NCI-H187 treated with DMSO at 0.1 percent for 48 hours (cell line): ENCODE results near the gene F11.
"Not testable (repeated sequence)": the region's sequence is repeated elsewhere in the genome, so short reads cannot be mapped to it uniquely, and the experiment has no call there.

Source experiments
- DNase-seq: peaks from one replicate; lab custom pipeline; 2025; lab: John Stamatoyannopoulos, UW

Gene F11

DNA sequence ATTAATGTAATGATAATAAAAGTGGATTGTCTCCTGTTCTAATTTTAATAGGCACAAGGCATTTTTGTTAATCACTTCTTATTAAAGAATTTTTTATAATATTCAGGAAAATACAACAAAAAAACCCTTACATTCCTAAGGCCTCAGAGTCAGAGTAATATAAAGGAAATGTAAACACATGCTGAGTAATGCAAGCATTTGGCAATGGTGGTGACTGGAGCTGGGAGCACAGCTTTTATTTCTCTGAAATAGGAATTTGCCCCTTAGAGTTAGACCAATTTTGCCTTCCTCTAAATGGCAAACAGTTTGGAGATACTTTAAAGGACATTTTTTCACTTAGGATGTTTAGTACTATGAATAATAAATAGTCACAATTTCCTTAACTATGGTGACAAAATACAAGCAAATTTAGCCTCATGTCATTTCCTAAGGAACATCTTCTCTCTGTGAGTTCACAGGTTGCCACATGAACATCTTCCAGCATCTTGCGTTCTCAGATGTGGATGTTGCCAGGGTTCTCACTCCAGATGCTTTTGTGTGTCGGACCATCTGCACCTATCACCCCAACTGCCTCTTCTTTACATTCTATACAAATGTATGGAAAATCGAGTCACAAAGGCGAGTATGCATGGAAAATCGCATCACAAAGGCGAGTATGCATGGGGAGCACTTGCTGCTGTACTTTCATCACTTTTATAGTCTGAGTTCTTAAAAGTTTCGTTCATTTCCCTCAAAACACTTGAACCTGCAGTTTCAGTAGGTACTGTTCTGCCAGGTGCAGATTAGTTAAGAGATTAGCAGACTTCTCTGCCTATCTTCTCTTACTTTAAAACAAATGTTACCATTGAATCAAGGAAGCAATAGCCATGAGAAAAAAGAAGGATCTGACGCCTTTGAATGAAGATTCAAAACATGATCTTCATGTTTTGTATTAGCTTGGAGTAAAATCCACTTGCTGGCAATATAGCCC, 15.9 kb upstream of the F11 start:
- no peak for DNase-seq

DNA sequence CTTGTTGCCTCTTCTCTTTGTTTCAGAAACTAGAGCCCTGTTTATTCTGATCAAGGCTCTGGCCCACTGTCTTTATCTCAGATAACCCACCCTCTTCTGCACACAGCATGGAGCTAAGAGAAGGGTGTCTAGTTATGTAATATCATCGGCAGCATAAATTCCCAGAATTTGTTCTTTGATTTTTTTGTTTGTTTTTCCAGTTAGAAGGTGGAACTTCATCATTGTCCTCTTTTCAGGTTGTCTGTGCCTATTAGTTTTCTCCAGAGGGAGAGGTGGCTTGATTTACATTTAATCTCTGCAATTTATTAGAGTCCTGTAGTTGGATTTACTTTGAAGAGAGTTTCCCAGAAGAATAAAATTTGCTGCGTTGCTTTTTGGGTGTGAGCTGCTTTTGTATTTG, 15.2 kb upstream of the F11 start:
- no peak for DNase-seq

DNA sequence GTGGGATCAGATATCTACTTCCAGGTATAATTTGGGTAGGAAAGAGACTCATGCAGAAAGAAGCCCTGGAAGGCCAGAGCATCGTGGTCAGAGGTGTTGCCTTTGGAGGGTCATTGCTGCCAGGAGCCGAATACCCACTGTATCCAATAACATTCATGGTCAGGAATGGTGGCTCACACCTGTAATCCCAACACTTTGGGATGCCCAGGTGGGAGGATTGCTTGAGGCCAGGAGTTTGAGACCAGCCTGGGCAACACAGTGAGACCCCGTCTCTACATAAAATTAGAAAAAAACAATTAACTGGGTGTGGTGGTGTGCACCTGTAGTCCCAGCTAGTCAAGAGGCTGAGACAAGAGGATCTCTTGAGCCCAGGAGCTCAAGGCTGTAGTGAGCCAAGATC, 10.9 kb upstream of the F11 start:
- no peak for DNase-seq

DNA sequence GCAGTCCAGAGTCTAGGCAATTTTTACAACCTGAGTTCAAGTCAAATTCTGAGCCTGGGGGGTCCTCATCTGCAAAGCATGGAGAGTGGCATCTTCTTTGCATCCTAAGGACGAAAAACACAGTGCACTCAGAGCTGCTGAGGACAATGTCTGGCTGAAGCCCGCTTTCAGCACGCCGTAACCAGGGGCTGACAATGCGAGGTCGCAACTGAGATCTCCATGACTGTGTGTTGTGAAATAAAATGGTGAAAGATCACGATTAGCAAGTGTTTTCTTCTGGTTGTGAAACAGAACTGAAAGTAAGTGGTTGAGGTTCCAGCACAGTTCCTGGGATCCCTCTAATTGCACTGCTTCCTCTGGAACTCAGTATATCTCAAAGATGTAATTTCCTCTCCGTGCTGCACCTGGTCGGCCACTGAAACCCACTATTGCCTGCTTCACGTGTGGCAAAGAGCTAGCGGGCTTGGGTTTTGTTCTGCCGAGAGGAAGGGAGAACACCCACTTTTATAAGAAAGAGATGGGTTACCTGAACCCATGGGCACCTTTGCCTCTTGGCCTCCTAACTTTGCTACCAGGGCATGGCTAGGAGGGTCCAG, 7.7 kb upstream of the F11 start:
- DNase-seq, result no peak

DNA sequence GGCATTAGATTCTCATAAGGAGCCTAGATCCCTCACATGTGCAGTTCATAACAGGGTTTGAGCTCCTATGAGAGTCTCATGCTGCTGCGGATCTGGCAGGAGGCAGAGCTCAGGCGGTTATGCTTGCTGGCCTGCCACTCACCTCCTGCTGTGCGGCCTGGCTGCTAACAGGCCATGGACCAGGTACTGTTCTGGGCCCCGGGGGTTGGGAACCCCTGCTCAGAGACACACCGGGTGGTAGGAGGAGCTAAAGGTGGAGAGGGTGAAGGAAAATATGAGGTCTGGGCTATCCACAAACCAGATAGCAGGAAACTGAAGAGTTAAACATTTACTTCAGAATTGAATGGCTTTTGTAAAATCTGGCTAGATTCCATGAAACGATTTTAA, 5.9 kb upstream of the F11 start:
- DNase-seq, result no peak

DNA sequence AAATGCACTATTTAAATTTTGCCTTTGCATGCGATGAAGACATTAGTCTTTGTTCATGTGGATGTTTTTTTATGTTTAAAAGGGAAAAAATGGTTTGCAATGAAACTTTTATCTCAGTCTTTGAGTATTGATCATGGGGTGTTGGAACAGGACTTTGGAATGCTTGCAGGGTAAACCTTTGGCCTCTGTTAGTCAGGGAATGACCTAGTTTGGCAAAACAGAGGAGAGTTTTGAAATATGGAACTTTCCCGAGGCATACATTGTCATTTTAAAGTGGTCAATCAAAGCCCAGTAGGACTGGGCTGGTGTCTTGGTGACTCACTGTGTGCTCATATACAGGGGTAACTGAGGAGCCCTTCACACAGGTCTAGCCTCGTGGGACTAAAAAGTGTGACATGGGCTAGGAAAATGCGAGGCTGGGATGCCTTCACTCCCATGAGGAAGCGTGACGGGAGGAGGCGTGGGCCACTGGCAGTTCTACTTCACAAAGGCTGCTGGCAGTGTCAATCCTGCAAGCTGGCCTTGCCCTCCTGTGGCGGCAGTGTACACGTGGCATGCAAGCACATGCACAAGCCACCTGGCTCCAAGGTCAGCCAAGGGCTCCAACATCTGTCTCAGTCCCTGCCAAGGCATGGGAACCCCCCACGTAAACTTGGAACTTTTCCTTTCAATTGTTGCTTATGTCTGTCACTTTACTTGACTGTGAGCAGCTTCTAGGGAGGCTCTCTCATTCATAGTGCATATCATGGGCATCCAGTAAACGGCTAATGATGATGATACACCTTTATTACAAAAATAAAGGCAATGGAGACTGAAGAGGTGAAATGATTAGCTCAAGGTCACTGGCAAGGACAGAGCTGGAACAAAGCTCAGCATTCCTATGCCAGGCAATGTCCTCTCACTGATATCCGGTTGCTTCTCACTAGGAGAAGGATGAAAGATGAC, 5.2 kb upstream of the F11 start:
- DNase-seq, result no peak

DNA sequence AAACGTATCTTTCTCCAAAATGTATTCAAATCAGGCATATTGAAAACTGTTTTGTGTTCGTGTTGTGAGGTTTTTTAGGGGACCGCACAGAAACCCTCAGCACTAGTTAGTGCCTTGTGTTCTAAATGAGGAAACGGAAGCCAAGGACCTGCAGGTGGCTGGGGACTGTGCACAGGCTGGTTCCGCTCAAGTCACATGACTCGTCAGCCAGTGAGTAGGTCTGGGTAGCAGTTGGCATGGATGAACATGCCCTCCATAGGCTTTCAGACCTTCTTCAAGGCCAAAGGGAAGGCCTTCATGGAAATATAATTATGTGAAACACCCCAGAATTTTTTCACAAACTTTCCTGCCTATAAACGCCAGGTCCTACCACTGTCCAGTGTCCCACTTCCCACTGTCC, 1.3 kb upstream of the F11 start:
- no peak for DNase-seq

DNA sequence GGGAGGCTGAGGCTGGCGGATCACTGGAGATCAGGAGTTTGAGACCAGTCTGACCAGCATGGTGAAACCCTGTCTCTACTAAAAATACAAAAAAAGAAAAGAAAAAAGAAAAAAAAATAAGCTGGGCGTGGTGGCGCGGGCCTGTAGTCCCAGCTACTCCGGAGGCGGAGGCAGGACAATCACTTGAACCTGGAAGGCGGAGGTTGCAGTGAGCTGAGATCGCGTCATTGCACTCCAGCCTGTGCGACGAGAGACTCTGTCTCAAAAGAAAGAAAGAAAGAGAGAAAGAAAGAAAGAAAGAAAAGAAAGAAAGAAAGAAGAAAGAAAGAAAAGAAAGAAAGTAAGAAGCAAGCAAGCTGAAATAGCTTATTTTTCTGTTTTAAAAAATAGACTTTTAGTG, 739 bp upstream of the F11 start:
- not testable (repeated sequence) for DNase-seq

DNA sequence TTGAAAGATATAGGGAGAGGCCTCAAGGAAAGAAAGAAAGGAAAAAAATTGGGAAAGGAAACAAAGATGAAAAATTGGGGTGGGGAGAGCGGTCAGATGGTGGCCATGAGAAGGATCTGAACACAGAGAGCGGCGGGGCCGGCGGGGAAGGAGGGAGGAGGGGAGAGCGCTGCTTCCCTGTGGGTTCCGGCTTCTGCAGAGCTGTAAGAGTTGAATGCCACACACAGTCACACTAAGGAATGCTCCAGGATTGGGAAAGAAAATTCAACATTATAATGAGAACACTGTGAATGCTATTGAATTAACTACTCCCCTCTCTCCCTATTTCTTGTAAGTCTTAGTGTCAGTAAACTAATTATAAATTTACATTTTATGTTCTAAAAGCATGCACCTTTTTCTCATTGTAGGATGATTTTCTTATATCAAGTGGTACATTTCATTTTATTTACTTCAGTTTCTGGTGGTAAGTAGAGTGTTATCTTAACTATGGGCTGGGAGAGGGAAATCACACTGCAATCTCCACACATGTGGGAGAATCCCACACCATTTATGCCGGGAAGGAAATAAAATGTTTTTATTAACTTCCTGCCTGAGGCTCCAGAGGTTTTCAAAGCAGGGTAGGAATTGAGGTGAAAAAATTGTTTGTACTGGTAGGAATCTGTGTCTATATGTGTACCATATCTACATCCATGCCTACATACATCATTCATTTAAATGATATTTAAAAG, 904 bp downstream of the F11 start:
- no peak for DNase-seq

DNA sequence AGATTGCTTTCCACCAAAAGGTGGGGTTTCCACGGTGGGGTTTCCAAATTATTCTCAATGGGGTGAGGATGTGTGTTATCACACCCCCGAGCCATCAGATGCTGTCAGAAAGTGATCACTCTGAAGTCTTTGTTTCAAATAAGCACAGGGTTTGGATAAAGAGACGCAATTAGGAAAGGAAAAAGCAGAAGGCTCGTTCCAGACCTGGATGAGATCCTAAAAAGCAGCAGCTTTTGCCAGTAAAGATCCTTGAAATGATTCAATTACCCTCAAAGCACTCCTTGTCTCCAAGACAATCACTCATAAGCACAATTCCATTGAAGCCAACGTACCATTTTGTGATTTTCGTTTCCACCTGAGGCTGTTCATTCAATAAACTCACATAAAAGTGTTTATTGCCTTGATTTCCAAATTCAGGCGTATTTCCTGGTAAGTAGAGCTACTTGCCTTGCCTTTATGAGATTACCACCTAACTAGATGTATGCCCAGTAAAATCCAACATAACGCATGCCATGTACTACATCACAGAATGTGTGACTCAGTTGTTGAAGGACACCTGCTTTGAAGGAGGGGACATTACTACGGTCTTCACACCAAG, 5.2 kb downstream of the F11 start:
- no peak for DNase-seq

DNA sequence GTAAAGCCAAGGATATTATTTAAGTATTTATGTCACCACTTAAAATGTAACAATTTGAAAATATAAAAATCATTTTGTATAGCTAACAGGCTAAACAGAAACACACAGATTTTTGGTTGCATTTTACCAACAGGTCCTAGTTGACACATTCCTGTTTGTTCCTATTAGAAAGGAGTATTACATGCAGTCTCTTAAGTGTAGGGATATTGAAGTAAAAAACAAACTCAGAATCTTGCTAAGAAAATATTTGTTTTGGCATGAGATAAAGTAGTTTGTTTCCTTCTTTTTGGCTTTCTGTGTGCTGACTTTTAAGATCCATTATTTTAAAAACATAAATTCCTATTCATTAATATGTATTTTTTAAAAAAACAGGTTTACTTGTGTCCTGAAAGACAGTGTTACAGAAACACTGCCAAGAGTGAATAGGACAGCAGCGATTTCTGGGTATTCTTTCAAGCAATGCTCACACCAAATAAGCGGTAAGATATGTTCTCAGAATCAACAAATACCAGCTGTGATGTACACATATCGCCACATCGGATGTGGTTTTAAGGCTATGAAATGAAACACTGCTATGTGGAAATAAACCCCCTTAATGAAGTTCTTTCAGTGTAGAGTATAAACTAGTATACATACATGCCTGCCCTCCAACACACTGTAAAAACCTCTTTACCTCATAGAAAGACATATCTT, 6.9 kb downstream of the F11 start:
- no peak for DNase-seq

DNA sequence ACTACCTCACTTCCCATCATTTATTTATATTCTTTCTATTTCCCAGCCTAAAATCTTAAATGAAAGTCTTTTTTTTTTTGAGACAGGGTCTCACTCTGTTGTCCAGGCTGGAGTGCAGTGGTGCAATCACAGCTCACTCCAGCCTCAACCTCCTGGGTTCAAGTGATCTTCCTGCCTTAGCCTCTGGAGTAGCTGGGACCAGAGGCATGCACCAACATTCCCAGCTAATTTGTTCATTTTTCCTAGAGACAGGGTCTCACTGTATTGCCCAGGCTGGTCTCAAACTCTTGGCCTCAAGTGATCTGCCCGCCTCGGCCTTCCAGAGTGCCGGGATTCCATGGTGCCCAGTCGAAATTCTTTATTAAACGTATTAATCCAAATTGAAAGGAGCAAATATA, 7.4 kb downstream of the F11 start:
- not testable (repeated sequence) for DNase-seq

DNA sequence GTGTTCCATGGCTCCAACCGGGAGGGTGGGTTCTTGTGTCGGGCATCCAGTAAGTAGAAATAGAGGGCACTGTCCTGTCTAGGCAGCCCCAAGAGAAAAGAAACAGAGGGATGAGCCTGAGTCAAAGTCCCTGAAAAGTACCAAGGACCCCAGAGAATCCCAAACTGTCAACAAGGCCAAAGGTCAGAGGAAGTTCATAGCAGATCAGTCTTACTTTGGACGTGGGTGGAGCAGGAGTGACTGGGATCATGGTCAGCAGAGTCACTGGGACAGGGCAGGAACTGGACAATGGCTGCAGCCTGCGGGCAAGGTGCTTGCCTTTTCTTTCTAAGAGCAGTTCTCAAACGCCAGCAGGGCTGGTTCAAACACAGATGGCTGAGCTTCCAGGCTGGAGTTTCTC, 17.3 kb downstream of the F11 start:
- no peak for DNase-seq

DNA sequence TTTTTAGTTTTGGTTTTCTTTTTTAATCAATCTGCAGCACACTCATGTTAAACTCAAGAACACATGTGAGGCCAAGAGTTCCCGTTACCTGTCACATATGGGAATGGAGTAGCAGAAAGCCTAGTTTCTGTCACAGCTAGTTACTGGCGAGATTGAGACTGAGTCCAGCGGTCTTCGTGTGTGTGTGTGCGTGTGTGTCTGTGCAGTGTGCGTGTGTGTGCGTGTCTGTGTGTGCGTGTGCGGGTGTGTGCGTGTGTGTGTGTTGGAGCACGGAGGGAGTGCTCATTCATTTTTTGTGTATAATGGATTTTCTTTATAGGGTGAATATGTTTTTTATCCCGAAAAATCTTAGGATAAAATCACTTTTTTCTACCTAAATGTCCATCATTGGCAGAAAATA, 19.2 kb downstream of the F11 start:
- DNase-seq, result no peak

DNA sequence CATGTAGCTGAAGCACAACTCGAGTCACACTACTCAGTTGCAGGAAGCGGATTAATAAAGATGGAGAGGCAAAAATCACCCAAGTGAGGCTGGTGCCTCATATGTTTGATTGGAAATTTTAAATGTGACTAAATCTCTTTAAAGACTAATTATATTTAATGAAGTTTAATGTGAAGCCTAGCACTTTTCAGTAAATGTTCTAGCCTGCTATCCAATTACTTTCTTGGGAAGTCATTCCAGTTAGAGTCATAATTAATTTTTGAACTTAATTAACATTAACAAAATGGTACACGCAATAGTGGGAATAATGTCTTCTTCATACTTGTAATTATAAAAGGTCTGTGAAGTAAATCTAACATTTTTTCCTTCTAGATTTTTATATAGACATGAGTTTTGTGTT, 20.6 kb downstream of the F11 start:
- no peak for DNase-seq

DNA sequence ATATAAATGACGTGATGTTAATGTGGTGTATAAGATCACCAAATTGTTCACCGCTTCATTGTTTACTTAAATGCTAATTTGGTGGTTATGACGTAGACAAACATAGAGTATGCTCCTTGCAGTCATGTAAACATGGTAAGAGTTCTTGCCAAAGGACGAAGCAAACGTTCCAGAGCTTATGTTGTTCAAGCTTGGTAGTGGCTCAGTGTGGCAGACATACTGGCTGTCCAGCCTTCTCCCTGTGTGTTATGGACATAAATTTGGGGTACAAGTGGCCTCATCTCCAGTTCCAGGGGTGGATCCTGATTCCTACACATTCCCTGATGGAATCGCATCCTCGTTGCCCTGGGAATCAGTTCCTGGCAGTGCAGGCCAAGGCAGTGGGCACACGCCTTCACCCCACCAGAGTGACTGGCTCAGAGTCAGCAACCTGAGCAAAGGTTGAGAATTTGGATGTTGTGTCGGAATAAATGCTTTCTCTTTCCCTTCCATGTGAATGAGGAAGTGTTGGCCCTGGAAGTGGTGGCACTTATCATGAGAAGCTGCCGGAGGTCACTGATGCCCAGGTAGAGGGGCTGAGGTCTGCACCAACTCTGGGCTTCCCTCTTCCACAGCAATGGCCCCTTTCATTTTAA, 25.4 kb downstream of the F11 start:
- DNase-seq, result no peak

DNA sequence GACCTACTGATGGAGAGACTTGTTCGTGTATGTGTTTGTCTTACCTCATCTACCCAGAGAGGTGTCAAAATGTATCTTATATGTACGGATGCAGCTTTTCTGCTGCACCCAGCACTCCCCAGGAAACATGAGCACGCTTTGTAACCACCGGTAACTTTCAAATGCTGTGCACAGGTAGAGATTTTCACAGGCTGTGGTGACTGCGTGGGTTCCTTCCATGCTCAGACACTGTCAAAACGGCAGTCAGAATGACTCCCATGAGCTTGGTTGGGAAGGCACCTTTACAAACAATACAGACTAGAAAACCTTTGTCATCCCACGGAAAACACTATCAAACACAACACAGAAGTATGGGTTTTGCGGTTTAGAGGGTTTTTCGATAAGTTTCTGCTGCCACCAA, 28.2 kb downstream of the F11 start:
- no peak for DNase-seq

DNA sequence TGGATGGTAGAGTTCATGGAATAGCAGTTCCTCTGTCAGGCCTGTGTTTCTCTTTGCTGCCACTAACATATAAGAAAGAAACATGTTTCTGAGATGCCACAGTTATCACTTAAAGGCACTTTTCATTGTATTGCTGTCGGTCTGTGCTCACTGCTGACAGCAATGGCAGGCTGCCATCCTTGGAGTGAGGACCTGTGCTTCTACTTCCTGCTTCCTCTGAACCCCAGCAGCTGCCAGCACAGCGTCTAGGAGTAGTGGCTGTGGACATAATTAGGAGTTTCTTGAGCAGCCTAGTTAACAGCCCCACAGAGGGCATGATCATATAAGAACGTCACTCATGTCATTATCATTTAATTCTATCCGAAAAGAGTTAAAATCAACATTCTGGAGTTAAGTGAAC, 30.5 kb downstream of the F11 start:
- DNase-seq, result no peak

DNA sequence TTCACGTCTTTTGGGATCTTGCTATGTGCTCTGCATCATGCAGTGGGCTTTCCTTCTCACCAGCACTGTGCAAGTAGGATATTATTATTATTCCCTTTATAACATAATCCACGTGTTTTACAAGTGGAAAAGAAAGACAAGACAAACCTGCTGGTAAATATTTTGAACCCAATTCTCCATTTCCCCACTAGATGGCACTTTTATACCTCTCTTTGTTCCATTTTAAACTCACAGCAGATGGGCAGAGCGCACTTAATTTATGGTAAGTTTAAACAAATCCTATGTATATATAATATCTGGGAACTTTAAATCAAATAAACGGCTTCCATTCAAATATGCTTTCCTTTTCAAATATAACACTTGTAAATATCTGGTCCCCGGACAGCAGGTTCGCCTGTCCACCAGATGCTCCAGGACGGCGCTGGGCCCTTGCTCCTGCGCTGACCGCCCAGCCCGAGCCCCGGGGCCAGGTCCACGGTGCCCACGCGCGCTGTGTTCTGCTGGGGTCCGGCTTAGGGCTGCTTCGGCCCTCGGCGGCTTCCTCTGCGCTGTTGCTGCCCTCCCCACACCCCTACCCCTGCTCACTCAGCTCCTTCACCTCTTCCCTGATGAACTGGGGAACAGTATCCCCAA, 31.1 kb downstream of the F11 start:
- no peak for DNase-seq
